Spinal cord (tissue), 10 donors: Measurements from ENCODE around the gene SEPTIN8. TPM values are rescaled to one million over a fixed set of nuclear protein-coding genes. Genes with fewer than 3 reads are reported as not detected.
A peak's percentile ranks its signal among the peaks of the same experiment; 100 is the strongest.

ENCODE experiments used
- DNase-seq, 6 donors: peaks; one replicate each; pipeline versions ENCODE4 v3.0.0 to v3.0.0-alpha.2; 2013 to 2015; ENCODE audit warnings: low spot score in 6 of 6, low read depth in 4 of 6
- H3K27ac ChIP-seq: one replicate; pipeline ENCODE4 v1.5.1; 2013; ENCODE audit warnings: low read depth, low read length, control low read depth
- H3K27me3 ChIP-seq: one replicate; pipeline ENCODE4 v1.6.1; 2013; ENCODE audit warnings: low read length; ENCODE audit not compliant: control insufficient read depth, insufficient read depth
- H3K36me3 ChIP-seq: one replicate; pipeline ENCODE4 v1.6.1; 2013; ENCODE audit warnings: low read length; ENCODE audit not compliant: control insufficient read depth, insufficient read depth
- H3K4me1 ChIP-seq: one replicate; pipeline ENCODE4 v1.6.1; 2013; ENCODE audit warnings: low read length; ENCODE audit not compliant: control insufficient read depth, insufficient read depth
- H3K4me3 ChIP-seq: one replicate; pipeline ENCODE4 v1.5.1; 2013; ENCODE audit warnings: low read depth, low read length, control low read depth
- H3K9me3 ChIP-seq: one replicate; pipeline ENCODE4 v1.6.1; 2013; ENCODE audit warnings: low read length; ENCODE audit not compliant: control insufficient read depth, insufficient read depth
- WGBS: methylation state at CpG from one replicate; pipeline ENCODE4 v1.1.5; 2013; ENCODE audit warnings: missing lambda C conversion rate; ENCODE audit not compliant: insufficient coverage; 5-methylcytosine and 5-hydroxymethylcytosine counted together
- polyA plus RNA-seq, 2 donors: library from polyadenylated mRNA; unstranded; fragments of 120-200 nt; gene quantifications; one replicate each; pipeline ENCODE4 v1.2.1, GENCODE V29; 2013; ENCODE audit not compliant: insufficient read length in 2 of 2
- total RNA-seq, 2 donors: library from RNA; depleted of rRNA in 1 of 2; stranded (reverse); fragments of 120-200 nt in 1 of 2; fragments of >200 nt in 1 of 2; gene quantifications; one replicate each; pipeline versions ENCODE4 v1.2.3 to v1.2.4, GENCODE V29; 2013 to 2014
- donor health status: healthy.

The SEPTIN8 gene
- total and polyA plus RNA-seq, 4 donors: 67.9 to 149 (median 107) TPM

DNA sequence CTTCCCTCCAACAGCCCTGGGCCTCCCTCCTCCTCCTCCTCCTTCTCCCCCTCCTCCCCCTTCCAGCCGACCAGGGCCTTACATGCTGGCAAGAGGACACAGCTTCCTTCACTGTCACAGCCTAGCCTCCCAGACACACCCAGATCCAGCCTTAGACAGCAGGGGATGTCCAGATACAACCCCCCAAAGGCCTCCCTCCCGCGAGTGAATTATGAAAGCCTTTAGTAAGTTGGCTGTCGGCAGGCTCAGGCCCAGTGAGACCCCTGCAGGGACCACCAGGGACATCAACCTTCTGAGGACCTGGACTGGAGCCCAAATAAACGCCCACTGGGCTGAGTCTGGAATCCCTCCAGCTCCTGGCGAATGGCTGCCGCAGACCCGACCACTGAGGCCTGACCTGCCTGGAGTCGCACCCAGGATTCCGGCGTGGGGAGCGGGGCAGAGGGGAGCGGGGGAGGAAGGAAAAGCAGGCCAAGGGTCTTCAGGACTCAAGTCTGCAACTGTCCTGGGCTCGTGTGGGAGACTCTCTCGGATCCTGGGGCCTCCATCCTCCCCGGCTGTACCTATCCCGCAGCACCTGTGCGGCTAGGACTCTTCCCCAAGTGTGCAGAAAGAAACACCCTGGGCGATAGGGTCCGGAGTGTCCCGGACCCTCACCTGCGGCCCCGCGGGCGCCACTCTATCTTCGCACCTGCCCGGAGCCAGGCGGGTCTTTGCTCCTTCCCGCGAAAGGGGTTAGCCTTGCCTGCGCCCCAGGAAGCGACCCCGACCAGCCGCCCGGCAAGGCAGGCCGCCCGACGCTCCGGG, 705 bp downstream of the SEPTIN8 start:
- WGBS: under 1% methylated on average over 38 of the region's 39 CpGs

GRCh38 chr5:132775476-132775961, 1.5 kb downstream of the SEPTIN8 start:
- no peaks in the 10 kb centered on the region for H3K27me3 ChIP-seq
- H3K4me1 ChIP-seq: peaks cover 67% of the 10 kb centered on the region
- peaks cover 9% of the 10 kb centered on the region for H3K36me3 ChIP-seq
- DNase-seq: peak in 1 of 6 donors; percentile 9
- WGBS: 63% methylated on average over 1 of the region's 7 CpGs
- no peak overlapping the region for H3K27ac ChIP-seq
- H3K9me3 ChIP-seq: no peaks in the 10 kb centered on the region
- H3K4me3 ChIP-seq: peak overlapping the region; percentile 72

More for the DNA sequence above, 705 bp downstream of the SEPTIN8 start:
- peak overlapping the region; percentile 72 for H3K4me3 ChIP-seq
- H3K27ac ChIP-seq: peak overlapping the region; percentile 69
- peak in 2 of 6 donors; percentile 80 to 83 for DNase-seq
- H3K9me3 ChIP-seq: no peaks in the 10 kb centered on the region
- no peaks in the 10 kb centered on the region for H3K27me3 ChIP-seq
- peaks cover 9% of the 10 kb centered on the region for H3K36me3 ChIP-seq
- H3K4me1 ChIP-seq: peaks cover 58% of the 10 kb centered on the region

GRCh38 chr5:132774896-132775295, 2.1 kb downstream of the SEPTIN8 start:
- WGBS: 87% methylated on average over 4 of the region's 5 CpGs
- H3K4me1 ChIP-seq: peaks cover 69% of the 10 kb centered on the region
- H3K27ac ChIP-seq: no peak overlapping the region
- no peak for DNase-seq
- peaks cover 9% of the 10 kb centered on the region for H3K36me3 ChIP-seq
- no peaks in the 10 kb centered on the region for H3K9me3 ChIP-seq
- no peaks in the 10 kb centered on the region for H3K27me3 ChIP-seq
- no peak overlapping the region for H3K4me3 ChIP-seq

DNA sequence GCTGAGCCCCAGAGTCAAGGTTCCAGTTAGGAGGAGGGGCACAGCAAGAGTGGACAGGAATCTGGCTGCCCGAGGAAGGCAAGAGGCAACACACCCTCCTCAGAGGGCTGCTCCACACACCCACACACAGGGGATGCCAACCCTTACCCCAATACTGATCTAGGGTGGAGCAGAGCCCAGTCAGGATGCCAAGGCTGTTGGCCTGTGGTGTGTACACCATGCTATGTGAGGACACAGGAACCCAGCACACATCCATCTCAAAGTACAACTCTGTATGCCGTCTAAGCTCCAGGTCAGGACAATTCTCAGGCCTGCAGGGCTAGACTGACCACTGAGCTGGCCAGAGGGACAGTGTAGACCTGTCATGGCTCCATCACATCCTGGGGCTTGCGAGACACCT, 2.6 kb downstream of the SEPTIN8 start:
- Histone ChIP-seq H3K4me3 (no peak overlapping the region), H3K36me3 (peaks cover 9% of the 10 kb centered on the region), H3K9me3 (no peaks in the 10 kb centered on the region), H3K4me1 (peaks cover 73% of the 10 kb centered on the region), H3K27me3 (no peaks in the 10 kb centered on the region), H3K27ac (no peak overlapping the region)
- no peak for DNase-seq
- WGBS: 74% methylated on average over 2 of the region's 3 CpGs

- Histone ChIP-seq H3K36me3 (peaks cover 9% of the 10 kb centered on the region), H3K9me3 (no peaks in the 10 kb centered on the region), H3K27me3 (no peaks in the 10 kb centered on the region), H3K27ac (no peak overlapping the region), H3K4me1 (peaks cover 73% of the 10 kb centered on the region), H3K4me3 (no peak overlapping the region)
- WGBS: 77% methylated on average over 7 of the region's 12 CpGs
- DNase-seq: peak in 1 of 6 donors; percentile 56
Observed at GRCh38 chr5:132773601-132774355, 3.3 kb downstream of the SEPTIN8 start.

GRCh38 chr5:132773114-132773513, 3.9 kb downstream of the SEPTIN8 start:
- Histone ChIP-seq H3K27ac (peak overlapping the region; percentile 47), H3K4me3 (no peak overlapping the region), H3K4me1 (peaks cover 77% of the 10 kb centered on the region), H3K36me3 (peaks cover 9% of the 10 kb centered on the region), H3K27me3 (no peaks in the 10 kb centered on the region), H3K9me3 (no peaks in the 10 kb centered on the region)
- DNase-seq: no peak
- 66% methylated on average over 4 of the region's 5 CpGs for WGBS

DNA sequence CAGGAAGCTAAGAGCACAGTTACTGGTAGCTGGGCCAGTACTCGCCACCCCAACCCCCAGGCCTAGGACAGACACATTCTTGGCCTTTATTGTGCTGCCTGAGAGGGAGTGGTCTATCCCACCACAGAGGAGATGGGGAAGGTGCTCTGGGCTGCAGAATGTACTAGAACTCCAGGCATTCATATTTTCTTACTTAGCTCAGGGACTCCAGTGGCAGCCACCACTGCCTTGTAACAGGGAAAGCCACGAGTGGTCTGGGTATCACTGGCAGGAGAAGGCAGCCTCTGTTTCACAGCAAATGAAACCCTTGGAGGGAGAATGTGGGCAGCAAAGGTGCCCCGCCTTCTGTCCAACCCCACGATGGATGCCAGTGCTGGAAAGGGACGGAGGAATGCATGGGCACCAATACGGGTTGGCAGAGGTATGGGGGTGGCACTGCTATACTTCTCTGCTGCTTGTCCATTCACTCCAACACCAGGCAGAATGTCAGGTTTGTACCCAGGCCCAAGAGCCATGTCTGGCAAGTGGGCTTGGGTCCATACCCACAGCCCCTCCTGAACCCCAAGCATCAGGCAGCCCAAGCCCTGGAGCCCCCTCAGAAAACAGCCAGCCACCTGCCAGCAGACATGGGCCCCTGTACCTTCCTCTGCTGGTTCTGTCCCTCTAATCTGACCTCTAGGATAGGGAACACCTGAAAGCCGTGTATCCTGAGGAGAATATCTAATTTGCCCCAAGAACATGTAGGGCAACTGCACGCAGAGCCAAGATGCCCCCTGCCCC, 4.6 kb downstream of the SEPTIN8 start:
- DNase-seq: no peak
- peak overlapping the region; percentile 47 for H3K27ac ChIP-seq
- 47% methylated on average over 6 of the region's 8 CpGs for WGBS
- no peaks in the 10 kb centered on the region for H3K27me3 ChIP-seq
- H3K4me3 ChIP-seq: no peak overlapping the region
- H3K9me3 ChIP-seq: no peaks in the 10 kb centered on the region
- peaks cover 77% of the 10 kb centered on the region for H3K4me1 ChIP-seq
- H3K36me3 ChIP-seq: peaks cover 9% of the 10 kb centered on the region

- no peaks in the 10 kb centered on the region for H3K9me3 ChIP-seq
- H3K27ac ChIP-seq: peak overlapping the region; percentile 47
- DNase-seq: no peak
- 69% methylated on average over 8 of the region's 8 CpGs for WGBS
- peaks cover 83% of the 10 kb centered on the region for H3K4me1 ChIP-seq
- H3K36me3 ChIP-seq: peaks cover 12% of the 10 kb centered on the region
- H3K27me3 ChIP-seq: no peaks in the 10 kb centered on the region
- H3K4me3 ChIP-seq: no peak overlapping the region
Observed at GRCh38 chr5:132771503-132771998, 5.5 kb downstream of the SEPTIN8 start.

- Histone ChIP-seq H3K4me1 (peaks cover 85% of the 10 kb centered on the region), H3K9me3 (no peaks in the 10 kb centered on the region), H3K4me3 (no peak overlapping the region), H3K27me3 (no peaks in the 10 kb centered on the region), H3K36me3 (peaks cover 20% of the 10 kb centered on the region), H3K27ac (no peak overlapping the region)
- no peak for DNase-seq
- WGBS: 63% methylated on average over 8 of the region's 8 CpGs
Observed at GRCh38 chr5:132770476-132771159, 6.4 kb downstream of the SEPTIN8 start.
